ENCODE measurements around the gene PACRG.

GRCh38 chr6:163121270-163121669, 393.5 kb downstream of the PACRG start:
- TF ChIP-seq, protein P1, sequence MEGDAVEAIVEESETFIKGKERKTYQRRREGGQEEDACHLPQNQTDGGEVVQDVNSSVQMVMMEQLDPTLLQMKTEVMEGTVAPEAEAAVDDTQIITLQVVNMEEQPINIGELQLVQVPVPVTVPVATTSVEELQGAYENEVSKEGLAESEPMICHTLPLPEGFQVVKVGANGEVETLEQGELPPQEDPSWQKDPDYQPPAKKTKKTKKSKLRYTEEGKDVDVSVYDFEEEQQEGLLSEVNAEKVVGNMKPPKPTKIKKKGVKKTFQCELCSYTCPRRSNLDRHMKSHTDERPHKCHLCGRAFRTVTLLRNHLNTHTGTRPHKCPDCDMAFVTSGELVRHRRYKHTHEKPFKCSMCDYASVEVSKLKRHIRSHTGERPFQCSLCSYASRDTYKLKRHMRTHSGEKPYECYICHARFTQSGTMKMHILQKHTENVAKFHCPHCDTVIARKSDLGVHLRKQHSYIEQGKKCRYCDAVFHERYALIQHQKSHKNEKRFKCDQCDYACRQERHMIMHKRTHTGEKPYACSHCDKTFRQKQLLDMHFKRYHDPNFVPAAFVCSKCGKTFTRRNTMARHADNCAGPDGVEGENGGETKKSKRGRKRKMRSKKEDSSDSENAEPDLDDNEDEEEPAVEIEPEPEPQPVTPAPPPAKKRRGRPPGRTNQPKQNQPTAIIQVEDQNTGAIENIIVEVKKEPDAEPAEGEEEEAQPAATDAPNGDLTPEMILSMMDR (IDR thresholded peaks at IDR 0.05): no peak
- TF ChIP-seq POLR2A (IDR thresholded peaks at IDR 0.05): no peak
